H1 (cell line): Measurements from ENCODE around the gene STEEP1. TPM values are rescaled to one million over a fixed set of nuclear protein-coding genes. Genes with fewer than 3 reads are reported as not detected.

Source experiments
- HDAC2 ChIP-seq, 2 experiments: fragments of 300-600 bp in 1 of 2; sonication (generic) in 1 of 2; IDR thresholded peaks; 2 replicates each; pipeline ENCODE4 v1.6.1; 2011 to 2012; ENCODE audit warnings: low read depth in 2 of 2, low read length in 2 of 2, mild to moderate bottlenecking in 2 of 2, moderate library complexity in 2 of 2, borderline replicate concordance in 1 of 2, inconsistent platforms in 1 of 2
- KDM4A ChIP-seq: IDR thresholded peaks from one replicate; pipeline ENCODE4 v1.7.1; 2012; ENCODE audit warnings: low read depth, mild to moderate bottlenecking, moderate library complexity, low read length, inconsistent platforms; ENCODE audit not compliant: severe bottlenecking
- POLR2AphosphoS5 ChIP-seq: IDR thresholded peaks from 2 replicates; pipeline ENCODE4 v1.6.1; 2011; ENCODE audit warnings: low read depth, low read length
- SAP30 ChIP-seq: fragments of 300-600 bp; sonication (generic); IDR thresholded peaks from 2 replicates; pipeline ENCODE4 v1.7.1; 2012; ENCODE audit warnings: low read length, moderate library complexity, mild to moderate bottlenecking, inconsistent platforms; ENCODE audit not compliant: insufficient read depth, insufficient replicate concordance
- SP1 ChIP-seq: IDR thresholded peaks from 2 replicates; pipeline ENCODE4 v1.6.1; 2011; ENCODE audit warnings: low read depth, low read length
- TBP ChIP-seq: IDR thresholded peaks from 2 replicates; pipeline ENCODE4 v1.6.1; 2011; ENCODE audit warnings: low read depth, low read length, improper control_type of control experiment
- polyA plus RNA-seq, 7 experiments: library from polyadenylated mRNA; depleted of rRNA in 3 of 7; stranded (reverse) in 5 of 7; unstranded in 2 of 7; fragments of >200 nt in 5 of 7; fragments of 200-250 nt in 2 of 7; gene quantifications; 1 replicate in 5 of 7; 2 replicates in 1 of 7; 4 replicates in 1 of 7; pipeline versions ENCODE4 v1.2.1 to v1.2.3, GENCODE V29; 2011 to 2013; ENCODE audit warnings: missing spikeins in 2 of 7, mixed read lengths in 2 of 7
- total RNA-seq: library from RNA; stranded (reverse); fragmentation: NEBNext Ultra II Directional; extraction: Animal tissue kit (Norgen Biotek cat#: 25700); gene quantifications from 2 replicates; pipeline ENCODE4 v1.2.1, GENCODE V29; 2021

STEEP1 gene
- total and polyA plus RNA-seq, 2 of the 8 experiments (the other 6 are each of a cell fraction or from before 2014, with no cell fraction given) = 9.2 to 29.7 TPM

DNA sequence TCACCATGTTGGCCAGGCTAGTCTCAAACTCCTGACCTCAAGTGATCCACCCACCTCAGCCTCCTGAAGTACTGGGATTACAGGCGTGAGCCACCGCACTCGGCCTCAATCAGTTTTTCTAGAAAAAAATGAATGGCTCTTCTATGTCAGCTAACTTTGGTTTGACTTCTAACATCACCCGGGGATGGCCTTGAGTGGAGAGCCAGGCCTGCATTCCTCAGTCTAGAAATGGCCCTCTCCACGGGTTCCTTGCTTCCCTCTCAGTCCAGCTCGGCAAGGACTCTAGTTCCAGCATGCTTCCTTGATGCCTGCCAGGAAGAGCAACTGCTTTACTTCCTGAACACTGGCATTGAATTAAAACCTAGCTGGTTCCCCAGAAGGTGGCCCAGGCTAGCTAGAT lies 58.0 kb downstream of the STEEP1 start (continued):
- TF ChIP-seq SP1 = no peak
- TF ChIP-seq SAP30 = no peak
- no peak for TF ChIP-seq TBP
- TF ChIP-seq POLR2AphosphoS5 = no peak
- TF ChIP-seq HDAC2 (IDR thresholded peaks at IDR 0.05; ENCODE audit: borderline replicate concordance in 1 of 2, low read depth in 2 of 2, low read length in 2 of 2) = no peak
- TF ChIP-seq KDM4A = no peak
